HEK293 (cell line): ENCODE measurements around the gene MYO5B.

Experiments used
- CTCF ChIA-PET: fragments of 350-600 bp; formaldehyde crosslinking; extraction: SDS; loops from one replicate; lab custom pipeline; 2021; ENCODE audit warnings: antibody characterized with exemption; lab: Yijun Ruan, JAX
- POLR2A ChIA-PET: fragments of 300-600 bp; formaldehyde crosslinking; extraction: SDS; loops from one replicate; lab custom pipeline; 2020; ENCODE audit warnings: antibody characterized with exemption, inconsistent platforms; lab: Yijun Ruan, JAX
- H3K27ac ChIP-seq: fragments of 200-500 bp; sonication (Bioruptor generic); 2 replicates; pipeline ENCODE4 v1.5.1; 2014; ENCODE audit warnings: low read depth, low read length, control low read depth, inconsistent platforms; ENCODE audit errors: extremely low read depth
- H3K36me3 ChIP-seq, 2 experiments: fragments of 200-500 bp in 1 of 2; sonication (Bioruptor generic) in 1 of 2; 1 replicate in 1 of 2; 2 replicates in 1 of 2; pipeline ENCODE4 v1.5.1; 2014 to 2017; ENCODE audit warnings: inconsistent platforms in 2 of 2, low read length in 2 of 2; ENCODE audit not compliant: control insufficient read depth in 2 of 2, insufficient read depth in 1 of 2
- H3K4me1 ChIP-seq: fragments of 200-500 bp; sonication (Bioruptor generic); 2 replicates; pipeline ENCODE4 v1.5.1; 2014; ENCODE audit warnings: mild to moderate bottlenecking, low read length, inconsistent platforms; ENCODE audit not compliant: control insufficient read depth, insufficient read depth
- H3K4me3 ChIP-seq: 2 replicates; pipeline ENCODE4 v1.5.1; 2011; ENCODE audit warnings: low read depth, mild to moderate bottlenecking, control low read depth, low read length, moderate library complexity
- H3K9me3 ChIP-seq: fragments of 200-500 bp; sonication (Bioruptor generic); 2 replicates; pipeline ENCODE4 v1.5.1; 2014; ENCODE audit warnings: low read depth, low read length, inconsistent platforms; ENCODE audit not compliant: control insufficient read depth, insufficient read depth
- GLI2 ChIP-seq: fragments of 450-650 bp; formaldehyde crosslinking; IDR thresholded peaks from 2 replicates; pipeline ENCODE4; 2017; ENCODE audit warnings: missing biosample characterization, missing genetic modification characterization, low read depth, borderline replicate concordance
- GLI4 ChIP-seq: fragments of 450-650 bp; formaldehyde crosslinking; IDR thresholded peaks from 2 replicates; pipeline ENCODE4 v1.5.1; 2016; ENCODE audit warnings: missing biosample characterization, missing genetic modification characterization
- KLF16 ChIP-seq: fragments of 450-650 bp; formaldehyde crosslinking; IDR thresholded peaks from 2 replicates; pipeline ENCODE4 v1.5.1; 2017; ENCODE audit warnings: missing biosample characterization, missing genetic modification characterization
- MZF1 ChIP-seq: fragments of 450-650 bp; formaldehyde crosslinking; IDR thresholded peaks from 2 replicates; pipeline ENCODE4 v1.5.1; 2017; ENCODE audit warnings: missing biosample characterization, missing genetic modification characterization, borderline replicate concordance
- ZBTB20 ChIP-seq: fragments of 450-650 bp; formaldehyde crosslinking; IDR thresholded peaks from 2 replicates; pipeline ENCODE4 v1.5.1; 2016; ENCODE audit warnings: missing biosample characterization, missing genetic modification characterization
- ZNF132 ChIP-seq: fragments of 450-650 bp; formaldehyde crosslinking; IDR thresholded peaks from 2 replicates; pipeline ENCODE4 v1.5.1; 2017; ENCODE audit warnings: missing biosample characterization, missing genetic modification characterization, borderline replicate concordance
- ZNF138 ChIP-seq: fragments of 450-650 bp; formaldehyde crosslinking; IDR thresholded peaks from 2 replicates; pipeline ENCODE4 v1.5.1; 2016; ENCODE audit warnings: missing biosample characterization, missing genetic modification characterization, borderline replicate concordance
- ZNF184 ChIP-seq: fragments of 450-650 bp; IDR thresholded peaks from 2 replicates; pipeline ENCODE4 v1.5.1; 2018; ENCODE audit warnings: missing biosample characterization, mild to moderate bottlenecking, missing genetic modification characterization
- ZNF202 ChIP-seq: fragments of 450-650 bp; formaldehyde crosslinking; IDR thresholded peaks from 2 replicates; pipeline ENCODE4 v1.5.1; 2016; ENCODE audit warnings: missing biosample characterization, missing genetic modification characterization, borderline replicate concordance
- ZNF24 ChIP-seq: fragments of 450-650 bp; formaldehyde crosslinking; IDR thresholded peaks from 2 replicates; pipeline ENCODE4 v1.5.1; 2016; ENCODE audit warnings: missing biosample characterization, missing genetic modification characterization
- ZNF37A ChIP-seq: fragments of 450-650 bp; IDR thresholded peaks from 2 replicates; pipeline ENCODE4 v1.5.1; 2018; ENCODE audit warnings: missing biosample characterization, missing genetic modification characterization
- ZNF521 ChIP-seq: fragments of 450-650 bp; formaldehyde crosslinking; IDR thresholded peaks from 2 replicates; pipeline ENCODE4 v1.5.1; 2017; ENCODE audit warnings: missing biosample characterization, mild to moderate bottlenecking, missing genetic modification characterization
- ZNF571 ChIP-seq: fragments of 450-650 bp; formaldehyde crosslinking; IDR thresholded peaks from 2 replicates; pipeline ENCODE4 v1.5.0; 2017; ENCODE audit warnings: missing biosample characterization, missing genetic modification characterization
- ZNF664 ChIP-seq: fragments of 450-650 bp; formaldehyde crosslinking; IDR thresholded peaks from 2 replicates; pipeline ENCODE4 v1.5.1; 2016; ENCODE audit warnings: missing biosample characterization, missing genetic modification characterization
- ZNF768 ChIP-seq: fragments of 450-650 bp; formaldehyde crosslinking; IDR thresholded peaks from 2 replicates; pipeline ENCODE4 v1.5.1; 2018; ENCODE audit warnings: missing biosample characterization, mild to moderate bottlenecking, missing genetic modification characterization
- ZNF843 ChIP-seq: fragments of 450-650 bp; formaldehyde crosslinking; IDR thresholded peaks from 2 replicates; pipeline ENCODE4 v1.5.1; 2016; ENCODE audit warnings: missing biosample characterization, missing genetic modification characterization
- ZSCAN16 ChIP-seq: fragments of 450-650 bp; formaldehyde crosslinking; IDR thresholded peaks from 2 replicates; pipeline ENCODE4 v1.5.1; 2016; ENCODE audit warnings: missing biosample characterization, missing genetic modification characterization
- TF ChIP-seq, protein P1 (sequence below): fragments of 450-650 bp; formaldehyde crosslinking; IDR thresholded peaks from 2 replicates; pipeline ENCODE4; 2016; ENCODE audit warnings: missing biosample characterization, missing genetic modification characterization
- TF ChIP-seq, protein P2 (sequence below): fragments of 450-650 bp; formaldehyde crosslinking; IDR thresholded peaks from 2 replicates; pipeline ENCODE4 v1.5.0; 2017; ENCODE audit warnings: missing biosample characterization, missing genetic modification characterization, borderline replicate concordance
- TF ChIP-seq, protein P3 (sequence below): fragments of 450-650 bp; formaldehyde crosslinking; IDR thresholded peaks from 2 replicates; pipeline ENCODE4 v1.5.1; 2016; ENCODE audit warnings: missing biosample characterization, missing genetic modification characterization
- TF ChIP-seq, protein P4 (sequence below): fragments of 450-650 bp; formaldehyde crosslinking; IDR thresholded peaks from 2 replicates; pipeline ENCODE4 v1.5.1; 2016; ENCODE audit warnings: missing biosample characterization, missing genetic modification characterization

Gene MYO5B

DNA sequence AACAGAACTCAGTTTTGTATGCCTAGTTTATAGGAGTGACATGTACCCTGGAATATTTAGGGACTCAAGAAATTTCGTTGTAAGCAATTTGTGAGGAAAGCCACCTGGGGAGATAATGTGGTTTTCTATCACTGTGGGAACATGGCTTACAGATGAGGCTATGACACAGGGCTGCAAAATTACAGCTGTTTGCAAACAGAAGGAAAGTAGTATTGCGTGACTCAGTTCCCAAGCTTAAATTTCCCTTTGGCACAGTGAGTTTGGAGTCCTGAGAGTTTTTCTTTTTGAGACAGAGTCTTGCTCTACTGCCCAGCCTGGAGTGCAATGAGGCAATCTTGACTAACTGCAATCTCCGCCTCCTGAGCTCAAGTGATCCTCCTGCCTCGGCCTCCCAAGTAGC is 149.8 kb downstream of the MYO5B start (continued):
- TF ChIP-seq, protein P1, sequence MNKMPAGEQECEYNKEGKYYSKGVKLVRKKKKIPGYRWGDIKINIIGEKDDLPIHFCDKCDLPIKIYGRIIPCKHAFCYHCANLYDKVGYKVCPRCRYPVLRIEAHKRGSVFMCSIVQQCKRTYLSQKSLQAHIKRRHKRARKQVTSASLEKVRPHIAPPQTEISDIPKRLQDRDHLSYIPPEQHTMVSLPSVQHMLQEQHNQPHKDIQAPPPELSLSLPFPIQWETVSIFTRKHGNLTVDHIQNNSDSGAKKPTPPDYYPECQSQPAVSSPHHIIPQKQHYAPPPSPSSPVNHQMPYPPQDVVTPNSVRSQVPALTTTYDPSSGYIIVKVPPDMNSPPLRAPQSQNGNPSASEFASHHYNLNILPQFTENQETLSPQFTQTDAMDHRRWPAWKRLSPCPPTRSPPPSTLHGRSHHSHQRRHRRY (tag by site-specific recombination) = no peak
- no peak for TF ChIP-seq GLI2 (tag by site-specific recombination)
- TF ChIP-seq ZNF571 (tag by site-specific recombination) = no peak
- TF ChIP-seq ZNF37A (tag by site-specific recombination) = no peak
- TF ChIP-seq ZNF184 (tag by site-specific recombination) = no peak
- no peak for TF ChIP-seq ZNF202 (tag by site-specific recombination)

DNA sequence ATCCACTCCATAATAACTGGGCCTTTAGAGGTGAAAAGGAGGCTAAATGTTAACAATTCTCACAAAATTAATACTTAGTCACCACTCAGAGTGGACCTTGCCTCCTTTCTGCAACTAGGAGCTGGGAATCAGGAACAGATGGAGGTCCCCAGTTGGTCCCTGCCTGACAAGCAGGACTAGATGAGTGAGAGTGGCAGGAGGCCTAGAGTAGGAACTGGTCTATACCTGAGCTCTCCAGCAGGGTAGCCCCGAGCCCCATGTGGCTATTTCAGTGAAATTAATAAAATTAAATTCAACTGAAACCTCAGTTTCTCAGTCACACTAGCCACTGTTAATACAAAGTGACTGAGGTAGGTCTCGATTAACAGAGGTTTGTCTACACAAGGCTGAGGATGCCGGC is 150.5 kb downstream of the MYO5B start:
- Histone ChIP-seq H3K4me3 (no peak overlapping the region), H3K9me3 (no peaks in the 10 kb centered on the region), H3K36me3 (no peaks in the 10 kb centered on the region)
- POLR2A ChIA-PET = no interaction called here
- TF ChIP-seq ZNF132 (tag by site-specific recombination) (no peak), ZNF24 (no peak), ZSCAN16 (no peak), ZNF521 (tag by site-specific recombination) (no peak), ZNF843 (tag by site-specific recombination) (no peak), ZBTB20 (tag by site-specific recombination) (no peak), ZNF138 (no peak), GLI4 (no peak), KLF16 (tag by site-specific recombination) (no peak), ZNF184 (tag by site-specific recombination) (no peak), MZF1 (no peak), ZNF768 (tag by site-specific recombination) (no peak), ZNF664 (tag by site-specific recombination) (no peak)
- TF ChIP-seq, protein P2, sequence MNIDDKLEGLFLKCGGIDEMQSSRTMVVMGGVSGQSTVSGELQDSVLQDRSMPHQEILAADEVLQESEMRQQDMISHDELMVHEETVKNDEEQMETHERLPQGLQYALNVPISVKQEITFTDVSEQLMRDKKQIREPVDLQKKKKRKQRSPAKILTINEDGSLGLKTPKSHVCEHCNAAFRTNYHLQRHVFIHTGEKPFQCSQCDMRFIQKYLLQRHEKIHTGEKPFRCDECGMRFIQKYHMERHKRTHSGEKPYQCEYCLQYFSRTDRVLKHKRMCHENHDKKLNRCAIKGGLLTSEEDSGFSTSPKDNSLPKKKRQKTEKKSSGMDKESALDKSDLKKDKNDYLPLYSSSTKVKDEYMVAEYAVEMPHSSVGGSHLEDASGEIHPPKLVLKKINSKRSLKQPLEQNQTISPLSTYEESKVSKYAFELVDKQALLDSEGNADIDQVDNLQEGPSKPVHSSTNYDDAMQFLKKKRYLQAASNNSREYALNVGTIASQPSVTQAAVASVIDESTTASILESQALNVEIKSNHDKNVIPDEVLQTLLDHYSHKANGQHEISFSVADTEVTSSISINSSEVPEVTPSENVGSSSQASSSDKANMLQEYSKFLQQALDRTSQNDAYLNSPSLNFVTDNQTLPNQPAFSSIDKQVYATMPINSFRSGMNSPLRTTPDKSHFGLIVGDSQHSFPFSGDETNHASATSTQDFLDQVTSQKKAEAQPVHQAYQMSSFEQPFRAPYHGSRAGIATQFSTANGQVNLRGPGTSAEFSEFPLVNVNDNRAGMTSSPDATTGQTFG (tag by site-specific recombination) = no peak
- TF ChIP-seq, protein P3, sequence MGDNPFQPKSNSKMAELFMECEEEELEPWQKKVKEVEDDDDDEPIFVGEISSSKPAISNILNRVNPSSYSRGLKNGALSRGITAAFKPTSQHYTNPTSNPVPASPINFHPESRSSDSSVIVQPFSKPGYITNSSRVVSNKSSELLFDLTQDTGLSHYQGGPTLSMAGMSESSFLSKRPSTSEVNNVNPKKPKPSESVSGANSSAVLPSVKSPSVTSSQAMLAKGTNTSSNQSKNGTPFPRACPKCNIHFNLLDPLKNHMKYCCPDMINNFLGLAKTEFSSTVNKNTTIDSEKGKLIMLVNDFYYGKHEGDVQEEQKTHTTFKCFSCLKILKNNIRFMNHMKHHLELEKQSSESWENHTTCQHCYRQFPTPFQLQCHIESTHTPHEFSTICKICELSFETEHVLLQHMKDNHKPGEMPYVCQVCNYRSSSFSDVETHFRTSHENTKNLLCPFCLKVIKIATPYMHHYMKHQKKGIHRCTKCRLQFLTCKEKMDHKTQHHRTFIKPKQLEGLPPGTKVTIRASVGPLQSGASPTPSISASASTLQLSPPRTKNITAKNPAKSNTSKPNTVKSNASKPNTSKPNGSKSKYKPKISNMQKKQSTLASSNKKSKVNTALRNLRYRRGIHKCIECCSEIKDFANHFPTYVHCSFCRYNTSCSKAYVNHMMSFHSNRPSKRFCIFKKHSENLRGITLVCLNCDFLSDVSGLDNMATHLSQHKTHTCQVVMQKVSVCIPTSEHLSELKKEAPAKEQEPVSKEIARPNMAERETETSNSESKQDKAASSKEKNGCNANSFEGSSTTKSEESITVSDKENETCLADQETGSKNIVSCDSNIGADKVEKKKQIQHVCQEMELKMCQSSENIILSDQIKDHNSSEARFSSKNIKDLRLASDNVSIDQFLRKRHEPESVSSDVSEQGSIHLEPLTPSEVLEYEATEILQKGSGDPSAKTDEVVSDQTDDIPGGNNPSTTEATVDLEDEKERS (tag by site-specific recombination) = no peak
- TF ChIP-seq, protein P1 (tag by site-specific recombination) = no peak
- TF ChIP-seq, protein P4, sequence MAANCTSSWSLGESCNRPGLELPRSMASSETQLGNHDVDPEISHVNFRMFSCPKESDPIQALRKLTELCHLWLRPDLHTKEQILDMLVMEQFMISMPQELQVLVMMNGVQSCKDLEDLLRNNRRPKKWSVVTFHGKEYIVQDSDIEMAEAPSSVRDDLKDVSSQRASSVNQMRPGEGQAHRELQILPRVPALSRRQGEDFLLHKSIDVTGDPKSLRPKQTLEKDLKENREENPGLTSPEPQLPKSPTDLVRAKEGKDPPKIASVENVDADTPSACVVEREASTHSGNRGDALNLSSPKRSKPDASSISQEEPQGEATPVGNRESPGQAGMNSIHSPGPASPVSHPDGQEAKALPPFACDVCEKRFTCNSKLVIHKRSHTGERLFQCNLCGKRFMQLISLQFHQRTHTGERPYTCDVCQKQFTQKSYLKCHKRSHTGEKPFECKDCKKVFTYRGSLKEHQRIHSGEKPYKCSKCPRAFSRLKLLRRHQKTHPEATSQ (tag by site-specific recombination) = no peak
- TF ChIP-seq, all 188 proteins: peak for 0
- CTCF ChIA-PET = interaction anchor here (0.6 to 3.2 kb wide), 6 partner anchors 10 to 159 kb away, joined by 3 to 14 read pairs (median 4); no protein-coding TSS in a partner anchor
- H3K27ac ChIP-seq = no peak overlapping the region
- no peaks in the 10 kb centered on the region for H3K4me1 ChIP-seq
